ENCODE measurements around the gene TBX4. TPM values are rescaled to one million over a fixed set of nuclear protein-coding genes. Genes with fewer than 3 reads are reported as not detected.

Gene TBX4
- total and polyA plus RNA-seq, 2 of the 13 experiments (the other 11 are each of a cell fraction or from before 2014, with no cell fraction given), result 0.11 to 1.1 TPM

DNA sequence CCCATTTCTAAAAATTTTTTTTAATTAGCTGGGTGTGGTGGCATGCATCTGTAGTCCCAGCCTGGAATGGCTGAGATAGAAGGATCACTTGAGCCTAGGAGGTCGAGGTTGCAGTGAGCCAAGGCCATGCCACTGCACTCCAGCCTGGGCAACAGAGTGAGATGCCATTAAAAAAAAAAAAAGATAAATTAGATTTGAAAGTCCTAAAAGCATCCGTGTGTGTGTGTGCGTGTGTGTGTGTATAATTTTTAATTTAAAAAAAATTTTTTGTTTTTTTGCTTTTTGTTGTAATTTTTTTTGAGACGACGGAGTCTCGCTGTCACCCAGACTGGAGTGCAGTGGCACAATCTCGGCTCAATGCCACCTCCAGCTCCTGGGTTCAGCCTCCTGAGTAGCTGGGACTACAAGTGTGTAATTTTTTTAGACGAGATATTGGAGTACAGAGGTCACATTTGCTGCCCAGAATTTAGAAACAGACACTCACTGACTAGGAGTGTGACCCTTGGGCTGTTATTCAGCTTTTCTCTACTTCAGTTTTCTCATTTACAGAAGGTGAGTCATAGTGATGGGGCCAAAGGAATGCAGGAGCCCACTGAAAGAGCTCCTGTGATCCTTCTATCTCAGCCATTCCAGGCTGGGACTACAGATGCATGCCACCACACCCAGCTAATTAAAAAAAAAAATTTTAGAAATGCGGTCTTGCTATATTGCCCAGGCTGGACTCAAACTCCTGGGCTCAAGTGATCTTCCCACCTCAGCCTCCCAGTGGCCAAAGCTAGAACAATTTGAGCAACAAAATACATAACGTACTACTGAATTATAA is 25.5 kb upstream of the TBX4 start (continued):
- TF ChIP-seq, protein P1, sequence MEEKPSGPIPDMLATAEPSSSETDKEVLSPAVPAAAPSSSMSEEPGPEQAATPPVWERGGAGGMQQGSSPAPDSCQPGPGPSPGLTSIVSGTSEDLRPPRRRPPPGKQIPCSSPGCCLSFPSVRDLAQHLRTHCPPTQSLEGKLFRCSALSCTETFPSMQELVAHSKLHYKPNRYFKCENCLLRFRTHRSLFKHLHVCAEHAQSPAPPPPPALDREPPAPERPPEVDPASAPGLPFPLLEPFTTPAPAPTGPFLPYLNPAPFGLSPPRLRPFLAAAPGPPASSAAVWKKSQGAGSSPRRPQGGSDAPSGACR (CRISPR knock-in tag; IDR thresholded peaks at IDR 0.05), result peak; percentile 69
- TF ChIP-seq PHF21A (CRISPR knock-in tag; IDR thresholded peaks at IDR 0.05) (peak; percentile 77), FOSL2 (CRISPR knock-in tag; IDR thresholded peaks at IDR 0.05) (peak; percentile 97), ZNF563 (CRISPR knock-in tag; IDR thresholded peaks at IDR 0.05) (no peak), HNF4G (IDR thresholded peaks at IDR 0.05; ENCODE audit: borderline replicate concordance, low read depth, low read length) (peak; percentile 83), HNF4G (CRISPR knock-in tag; IDR thresholded peaks at IDR 0.05; ENCODE audit: borderline replicate concordance, low read depth) (no peak), ARNTL (CRISPR knock-in tag; IDR thresholded peaks at IDR 0.05) (no peak), KAT8 (CRISPR knock-in tag; IDR thresholded peaks at IDR 0.05) (no peak), HNF4A (CRISPR knock-in tag; IDR thresholded peaks at IDR 0.05) (peak; percentile 80), KLF16 (CRISPR knock-in tag; IDR thresholded peaks at IDR 0.05) (peak in 1 of 2 experiments; percentile 22; a peak in 1 of 4 replicates), ZNF136 (CRISPR knock-in tag; IDR thresholded peaks at IDR 0.05; ENCODE audit: low read depth) (0 out of 2 replicates have a peak, but pooled peaks have one; percentile 9), NFRKB (IDR thresholded peaks at IDR 0.05) (no peak), FOSL1 (CRISPR knock-in tag; IDR thresholded peaks at IDR 0.05; ENCODE audit: borderline replicate concordance) (peak; percentile 92), ZFY (CRISPR knock-in tag; IDR thresholded peaks at IDR 0.05) (no peak), TEAD3 (CRISPR knock-in tag; optimal IDR thresholded peaks at IDR 0.05; ENCODE audit: borderline replicate concordance) (peak; percentile 94)
- TF ChIP-seq, protein P2, sequence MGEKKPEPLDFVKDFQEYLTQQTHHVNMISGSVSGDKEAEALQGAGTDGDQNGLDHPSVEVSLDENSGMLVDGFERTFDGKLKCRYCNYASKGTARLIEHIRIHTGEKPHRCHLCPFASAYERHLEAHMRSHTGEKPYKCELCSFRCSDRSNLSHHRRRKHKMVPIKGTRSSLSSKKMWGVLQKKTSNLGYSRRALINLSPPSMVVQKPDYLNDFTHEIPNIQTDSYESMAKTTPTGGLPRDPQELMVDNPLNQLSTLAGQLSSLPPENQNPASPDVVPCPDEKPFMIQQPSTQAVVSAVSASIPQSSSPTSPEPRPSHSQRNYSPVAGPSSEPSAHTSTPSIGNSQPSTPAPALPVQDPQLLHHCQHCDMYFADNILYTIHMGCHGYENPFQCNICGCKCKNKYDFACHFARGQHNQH (CRISPR knock-in tag; IDR thresholded peaks at IDR 0.05), result no peak; the same call in 1 of the 2 replicates
- TF ChIP-seq, protein P3, sequence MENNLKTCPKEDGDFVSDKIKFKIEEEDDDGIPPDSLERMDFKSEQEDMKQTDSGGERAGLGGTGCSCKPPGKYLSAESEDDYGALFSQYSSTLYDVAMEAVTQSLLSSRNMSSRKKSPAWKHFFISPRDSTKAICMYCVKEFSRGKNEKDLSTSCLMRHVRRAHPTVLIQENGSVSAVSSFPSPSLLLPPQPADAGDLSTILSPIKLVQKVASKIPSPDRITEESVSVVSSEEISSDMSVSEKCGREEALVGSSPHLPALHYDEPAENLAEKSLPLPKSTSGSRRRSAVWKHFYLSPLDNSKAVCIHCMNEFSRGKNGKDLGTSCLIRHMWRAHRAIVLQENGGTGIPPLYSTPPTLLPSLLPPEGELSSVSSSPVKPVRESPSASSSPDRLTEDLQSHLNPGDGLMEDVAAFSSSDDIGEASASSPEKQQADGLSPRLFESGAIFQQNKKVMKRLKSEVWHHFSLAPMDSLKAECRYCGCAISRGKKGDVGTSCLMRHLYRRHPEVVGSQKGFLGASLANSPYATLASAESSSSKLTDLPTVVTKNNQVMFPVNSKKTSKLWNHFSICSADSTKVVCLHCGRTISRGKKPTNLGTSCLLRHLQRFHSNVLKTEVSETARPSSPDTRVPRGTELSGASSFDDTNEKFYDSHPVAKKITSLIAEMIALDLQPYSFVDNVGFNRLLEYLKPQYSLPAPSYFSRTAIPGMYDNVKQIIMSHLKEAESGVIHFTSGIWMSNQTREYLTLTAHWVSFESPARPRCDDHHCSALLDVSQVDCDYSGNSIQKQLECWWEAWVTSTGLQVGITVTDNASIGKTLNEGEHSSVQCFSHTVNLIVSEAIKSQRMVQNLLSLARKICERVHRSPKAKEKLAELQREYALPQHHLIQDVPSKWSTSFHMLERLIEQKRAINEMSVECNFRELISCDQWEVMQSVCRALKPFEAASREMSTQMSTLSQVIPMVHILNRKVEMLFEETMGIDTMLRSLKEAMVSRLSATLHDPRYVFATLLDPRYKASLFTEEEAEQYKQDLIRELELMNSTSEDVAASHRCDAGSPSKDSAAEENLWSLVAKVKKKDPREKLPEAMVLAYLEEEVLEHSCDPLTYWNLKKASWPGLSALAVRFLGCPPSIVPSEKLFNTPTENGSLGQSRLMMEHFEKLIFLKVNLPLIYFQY (CRISPR knock-in tag; IDR thresholded peaks at IDR 0.05; ENCODE audit: borderline replicate concordance), result no peak
- TF ChIP-seq, protein P4, sequence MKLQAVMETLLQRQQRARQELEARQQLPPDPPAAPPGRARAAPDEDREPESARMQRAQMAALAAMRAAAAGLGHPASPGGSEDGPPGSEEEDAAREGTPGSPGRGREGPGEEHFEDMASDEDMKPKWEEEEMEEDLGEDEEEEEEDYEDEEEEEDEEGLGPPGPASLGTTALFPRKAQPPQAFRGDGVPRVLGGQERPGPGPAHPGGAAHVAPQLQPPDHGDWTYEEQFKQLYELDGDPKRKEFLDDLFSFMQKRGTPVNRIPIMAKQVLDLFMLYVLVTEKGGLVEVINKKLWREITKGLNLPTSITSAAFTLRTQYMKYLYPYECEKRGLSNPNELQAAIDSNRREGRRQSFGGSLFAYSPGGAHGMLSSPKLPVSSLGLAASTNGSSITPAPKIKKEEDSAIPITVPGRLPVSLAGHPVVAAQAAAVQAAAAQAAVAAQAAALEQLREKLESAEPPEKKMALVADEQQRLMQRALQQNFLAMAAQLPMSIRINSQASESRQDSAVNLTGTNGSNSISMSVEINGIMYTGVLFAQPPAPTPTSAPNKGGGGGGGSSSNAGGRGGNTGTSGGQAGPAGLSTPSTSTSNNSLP (IDR thresholded peaks at IDR 0.05; ENCODE audit: low read depth, low read length), result peak; percentile 50; the same call in 1 of the 2 replicates
- TF ChIP-seq, protein P5, sequence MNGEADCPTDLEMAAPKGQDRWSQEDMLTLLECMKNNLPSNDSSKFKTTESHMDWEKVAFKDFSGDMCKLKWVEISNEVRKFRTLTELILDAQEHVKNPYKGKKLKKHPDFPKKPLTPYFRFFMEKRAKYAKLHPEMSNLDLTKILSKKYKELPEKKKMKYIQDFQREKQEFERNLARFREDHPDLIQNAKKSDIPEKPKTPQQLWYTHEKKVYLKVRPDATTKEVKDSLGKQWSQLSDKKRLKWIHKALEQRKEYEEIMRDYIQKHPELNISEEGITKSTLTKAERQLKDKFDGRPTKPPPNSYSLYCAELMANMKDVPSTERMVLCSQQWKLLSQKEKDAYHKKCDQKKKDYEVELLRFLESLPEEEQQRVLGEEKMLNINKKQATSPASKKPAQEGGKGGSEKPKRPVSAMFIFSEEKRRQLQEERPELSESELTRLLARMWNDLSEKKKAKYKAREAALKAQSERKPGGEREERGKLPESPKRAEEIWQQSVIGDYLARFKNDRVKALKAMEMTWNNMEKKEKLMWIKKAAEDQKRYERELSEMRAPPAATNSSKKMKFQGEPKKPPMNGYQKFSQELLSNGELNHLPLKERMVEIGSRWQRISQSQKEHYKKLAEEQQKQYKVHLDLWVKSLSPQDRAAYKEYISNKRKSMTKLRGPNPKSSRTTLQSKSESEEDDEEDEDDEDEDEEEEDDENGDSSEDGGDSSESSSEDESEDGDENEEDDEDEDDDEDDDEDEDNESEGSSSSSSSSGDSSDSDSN (CRISPR knock-in tag; IDR thresholded peaks at IDR 0.05), result peak; percentile 41; the same call in 1 of the 2 replicates

All from HepG2 (cell line).